ENCODE results near the gene FMOD. TPM values are rescaled to one million over a fixed set of nuclear protein-coding genes. Genes with fewer than 3 reads are reported as not detected.

Gene FMOD
- total and polyA plus RNA-seq, 9 donors, result 110 to 175 (median 137) TPM

DNA sequence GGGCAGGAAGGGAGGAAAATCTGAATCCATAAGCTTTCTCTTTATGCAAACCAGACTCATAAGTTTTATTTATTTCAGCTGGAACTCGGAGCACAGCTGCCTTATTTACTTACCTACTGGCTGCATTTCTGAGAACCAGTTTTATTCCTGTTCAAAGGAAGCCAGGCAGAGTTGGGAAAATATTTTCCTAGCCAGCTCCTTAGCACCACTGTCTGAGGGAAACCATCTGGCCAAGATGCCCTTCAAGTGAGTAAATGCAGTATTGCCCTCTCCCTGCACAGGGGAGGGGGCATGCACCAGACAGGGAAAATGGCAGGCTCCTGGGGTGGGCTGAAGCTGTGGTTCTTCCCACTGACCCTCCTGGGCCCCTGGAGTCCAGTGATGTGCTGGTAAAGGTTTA lies 28.9 kb upstream of the FMOD start:
- H3K4me3 ChIP-seq, result no peak overlapping the region
- no peaks in the 10 kb centered on the region for H3K27me3 ChIP-seq
- peak overlapping the region; percentile 56 to 86 for H3K27ac ChIP-seq
- no peaks in the 10 kb centered on the region for H3K9me3 ChIP-seq
- TF ChIP-seq EP300 (IDR thresholded peaks at IDR 0.05) (no peak), POLR2A (IDR thresholded peaks at IDR 0.05) (no peak)
- TF ChIP-seq, protein P1, sequence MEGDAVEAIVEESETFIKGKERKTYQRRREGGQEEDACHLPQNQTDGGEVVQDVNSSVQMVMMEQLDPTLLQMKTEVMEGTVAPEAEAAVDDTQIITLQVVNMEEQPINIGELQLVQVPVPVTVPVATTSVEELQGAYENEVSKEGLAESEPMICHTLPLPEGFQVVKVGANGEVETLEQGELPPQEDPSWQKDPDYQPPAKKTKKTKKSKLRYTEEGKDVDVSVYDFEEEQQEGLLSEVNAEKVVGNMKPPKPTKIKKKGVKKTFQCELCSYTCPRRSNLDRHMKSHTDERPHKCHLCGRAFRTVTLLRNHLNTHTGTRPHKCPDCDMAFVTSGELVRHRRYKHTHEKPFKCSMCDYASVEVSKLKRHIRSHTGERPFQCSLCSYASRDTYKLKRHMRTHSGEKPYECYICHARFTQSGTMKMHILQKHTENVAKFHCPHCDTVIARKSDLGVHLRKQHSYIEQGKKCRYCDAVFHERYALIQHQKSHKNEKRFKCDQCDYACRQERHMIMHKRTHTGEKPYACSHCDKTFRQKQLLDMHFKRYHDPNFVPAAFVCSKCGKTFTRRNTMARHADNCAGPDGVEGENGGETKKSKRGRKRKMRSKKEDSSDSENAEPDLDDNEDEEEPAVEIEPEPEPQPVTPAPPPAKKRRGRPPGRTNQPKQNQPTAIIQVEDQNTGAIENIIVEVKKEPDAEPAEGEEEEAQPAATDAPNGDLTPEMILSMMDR (IDR thresholded peaks at IDR 0.05), result no peak
- H3K36me3 ChIP-seq, result no peaks in the 10 kb centered on the region
- WGBS, 3 donors, result 5 to 9% (median 5%) methylated on average over 1 of the region's 1 CpG
- peak in 4 of 5 donors; percentile 43 to 65 (median 61) for DNase-seq
- intact Hi-C loops (cut with DNase I), result loop anchor here in 1 of 4 donors (10.0 kb wide), 1 partner anchor 105 kb away; no protein-coding TSS in a partner anchor
- peaks cover 34% of the 10 kb centered on the region for H3K4me1 ChIP-seq (ENCODE audit: insufficient read depth)

DNA sequence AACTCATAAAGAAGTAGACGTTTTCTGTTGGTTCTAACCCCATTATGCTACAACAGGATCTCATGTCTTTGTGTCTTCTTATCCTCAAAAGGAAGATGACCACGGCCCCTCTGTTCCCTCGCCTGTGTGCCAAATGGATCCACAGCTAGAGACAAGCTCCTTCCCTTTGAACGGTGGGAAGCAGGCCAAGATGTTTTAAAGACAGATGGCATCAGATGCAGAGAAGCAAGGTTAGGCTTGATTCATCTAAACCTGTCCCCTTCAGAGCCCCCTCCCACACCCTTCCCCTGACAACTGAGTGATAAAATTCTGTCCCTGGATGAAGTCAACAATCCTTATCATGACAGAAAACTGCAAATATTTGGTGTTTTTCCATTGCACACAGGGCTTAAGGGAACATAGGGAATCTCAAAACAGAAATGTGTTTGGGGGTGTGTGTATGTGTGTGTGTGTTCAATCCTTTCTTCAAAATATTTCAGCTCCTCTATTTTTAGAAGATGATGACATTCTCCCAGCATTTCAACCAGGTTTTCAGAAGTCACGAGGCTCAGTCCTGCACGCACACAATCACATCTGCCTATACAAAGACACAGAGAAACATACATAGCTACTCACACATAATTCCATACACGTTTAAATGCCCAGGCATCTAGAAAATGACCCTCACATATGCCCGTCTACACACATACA lies 27.8 kb upstream of the FMOD start:
- TF ChIP-seq POLR2A (IDR thresholded peaks at IDR 0.05) (peak; percentile 35), EP300 (IDR thresholded peaks at IDR 0.05) (peak; percentile 5)
- TF ChIP-seq, protein P1 (IDR thresholded peaks at IDR 0.05), result no peak
- peak; percentile 48 to 73 (median 57) for DNase-seq
- peak overlapping the region; percentile 56 to 86 for H3K27ac ChIP-seq
- intact Hi-C loops (cut with DNase I), result loop anchor here in 1 of 4 donors (10.0 kb wide), 1 partner anchor 106 kb away; no protein-coding TSS in a partner anchor
- no peak overlapping the region for H3K4me3 ChIP-seq
- no peaks in the 10 kb centered on the region for H3K9me3 ChIP-seq
- peaks cover 41% of the 10 kb centered on the region for H3K4me1 ChIP-seq (ENCODE audit: insufficient read depth)
- 7 to 17% (median 8%) methylated on average over 8 of the region's 8 CpGs for WGBS, 3 donors
- no peaks in the 10 kb centered on the region for H3K27me3 ChIP-seq
- no peaks in the 10 kb centered on the region for H3K36me3 ChIP-seq

DNA sequence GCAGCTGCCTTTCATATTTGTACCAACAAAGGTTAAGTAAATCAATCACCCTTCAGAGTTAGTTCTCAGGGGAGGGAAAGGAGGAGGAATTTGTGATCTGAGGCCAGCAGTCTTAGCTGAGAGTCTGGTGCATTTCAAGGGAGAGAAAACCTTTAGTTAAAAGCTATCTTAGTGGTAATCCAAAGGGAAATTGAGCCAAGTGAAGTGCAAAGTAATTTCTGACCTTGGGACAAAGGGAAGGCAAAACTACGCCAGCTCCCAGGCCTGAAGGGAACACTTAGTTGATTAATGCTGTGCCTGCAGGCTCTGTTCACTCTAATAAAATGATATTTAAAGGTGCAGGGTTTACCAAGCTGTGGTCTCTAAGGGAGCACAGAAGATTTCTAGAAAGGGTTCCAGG lies 23.1 kb upstream of the FMOD start:
- intact Hi-C loops (cut with DNase I), result loop anchor here in 1 of 4 donors (10.0 kb wide), 1 partner anchor 111 kb away; no protein-coding TSS in a partner anchor
- no peaks in the 10 kb centered on the region for H3K9me3 ChIP-seq
- peak overlapping the region; percentile 42 to 73 for H3K27ac ChIP-seq
- peak in 3 of 5 donors; percentile 31 to 52 (median 51) for DNase-seq
- peaks cover 18% of the 10 kb centered on the region for H3K4me1 ChIP-seq (ENCODE audit: insufficient read depth)
- no peaks in the 10 kb centered on the region for H3K36me3 ChIP-seq
- WGBS, 3 donors, result 8 to 14% (median 9%) methylated on average over 1 of the region's 1 CpG
- H3K4me3 ChIP-seq, result no peak overlapping the region
- no peaks in the 10 kb centered on the region for H3K27me3 ChIP-seq
- TF ChIP-seq, protein P1 (IDR thresholded peaks at IDR 0.05), result no peak
- no peak for TF ChIP-seq POLR2A (IDR thresholded peaks at IDR 0.05)
- no peak for TF ChIP-seq EP300 (IDR thresholded peaks at IDR 0.05)

DNA sequence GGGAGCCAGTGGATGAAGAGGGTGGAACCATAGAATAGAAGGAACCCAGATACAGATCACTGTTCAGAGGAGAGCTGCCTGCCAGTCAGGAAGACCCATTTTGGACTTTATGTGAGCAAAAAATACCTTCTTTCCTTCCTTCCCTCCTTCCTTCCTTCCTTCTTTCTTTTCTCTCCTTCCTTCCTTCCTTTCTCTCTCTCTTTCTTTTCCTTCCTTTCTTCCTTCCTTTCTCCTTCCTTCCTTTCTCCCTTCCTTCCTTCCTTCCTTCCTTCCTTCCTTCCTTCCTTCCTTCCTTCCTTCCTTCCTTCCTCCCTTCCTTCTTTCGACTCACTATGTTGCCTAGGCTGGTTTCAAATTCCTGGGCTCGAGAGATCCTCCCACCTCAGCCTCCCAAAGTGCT lies 22.1 kb upstream of the FMOD start:
- H3K4me3 ChIP-seq, result no peak overlapping the region
- H3K27me3 ChIP-seq, result no peaks in the 10 kb centered on the region
- no peak for DNase-seq
- intact Hi-C loops (cut with DNase I), result loop anchor here in 1 of 4 donors (10.0 kb wide), 1 partner anchor 112 kb away; no protein-coding TSS in a partner anchor
- H3K9me3 ChIP-seq, result no peaks in the 10 kb centered on the region
- 91 to 98% (median 98%) methylated on average over 2 of the region's 2 CpGs for WGBS, 3 donors
- H3K4me1 ChIP-seq (ENCODE audit: insufficient read depth), result peaks cover 13% of the 10 kb centered on the region
- H3K27ac ChIP-seq, result peak overlapping the region in 1 of 2 donors; percentile 42
- TF ChIP-seq, protein P1 (IDR thresholded peaks at IDR 0.05), result no peak
- TF ChIP-seq EP300 (IDR thresholded peaks at IDR 0.05) (no peak), POLR2A (IDR thresholded peaks at IDR 0.05) (no peak)
- H3K36me3 ChIP-seq, result no peaks in the 10 kb centered on the region
